Sigmoid colon (tissue), 7 donors: ENCODE results near the gene GRID1. TPM values are rescaled to one million over a fixed set of nuclear protein-coding genes. Genes with fewer than 3 reads are reported as not detected.
A peak's percentile ranks its signal among the peaks of the same experiment; 100 is the strongest.

Experiments used
- DNase-seq: peaks from one replicate; pipeline ENCODE4 v3.0.0-alpha.2; 2019
- H3K27ac ChIP-seq, 4 donors: fragments of 200-600 bp; sonication (generic); one replicate each; pipeline ENCODE4 v1.5.1; 2016 to 2019; ENCODE audit warnings: mild to moderate bottlenecking in 1 of 4
- H3K27me3 ChIP-seq, 3 donors: fragments of 200-600 bp; sonication (generic); one replicate each; pipeline ENCODE4 v1.5.1; 2019; ENCODE audit warnings: mild to moderate bottlenecking in 1 of 3
- H3K36me3 ChIP-seq, 4 donors: fragments of 200-600 bp; sonication (generic); one replicate each; pipeline ENCODE4 v1.5.1; 2016 to 2019
- H3K4me1 ChIP-seq, 4 donors: fragments of 200-600 bp; sonication (generic); one replicate each; pipeline ENCODE4 v1.5.1; 2017 to 2019
- H3K4me3 ChIP-seq, 4 donors: fragments of 200-600 bp; sonication (generic); one replicate each; pipeline ENCODE4 v1.5.1; 2017 to 2019; ENCODE audit warnings: mild to moderate bottlenecking in 2 of 4, moderate library complexity in 1 of 4
- H3K9me3 ChIP-seq, 4 donors: fragments of 200-600 bp in 3 of 4; sonication (generic) in 3 of 4; one replicate each; pipeline versions ENCODE4 v1.5.1 to v1.6.1; 2013 to 2019
- CTCF ChIP-seq, 4 experiments: fragments of 450-650 bp in 3 of 4; fragments of 200-600 bp in 1 of 4; IDR thresholded peaks; one replicate each; pipeline ENCODE4 v1.5.1; 2016 to 2019; ENCODE audit warnings: antibody characterized with exemption in 4 of 4, mild to moderate bottlenecking in 3 of 4, moderate library complexity in 2 of 4
- EP300 ChIP-seq, 4 donors: sonication (generic); formaldehyde crosslinking; IDR thresholded peaks; one replicate each; pipeline ENCODE4 v1.6.1; 2017; ENCODE audit warnings: antibody characterized with exemption in 4 of 4
- POLR2A ChIP-seq, 2 donors: fragments of 450-650 bp; IDR thresholded peaks; one replicate each; pipeline ENCODE4 v1.6.1; 2016; ENCODE audit warnings: antibody characterized with exemption in 2 of 2, mild to moderate bottlenecking in 2 of 2, moderate library complexity in 2 of 2
- POLR2AphosphoS5 ChIP-seq, 4 donors: sonication (generic); formaldehyde crosslinking; IDR thresholded peaks; one replicate each; pipeline ENCODE4 v1.6.1; 2017; ENCODE audit warnings: antibody characterized with exemption in 4 of 4
- WGBS, 2 donors: extraction: QIAGEN DNeasy Blood & Tissue Kit; methylation state at CpG; one replicate each; pipeline ENCODE4 v1.1.7; 2013; 5-methylcytosine and 5-hydroxymethylcytosine counted together
- intact Hi-C: fragments of 100-400 bp; cut with DNase I; formaldehyde crosslinking; loops from one replicate; pipeline ENCODE4 v1.15.1; 2023
- polyA plus RNA-seq, 3 donors: library from polyadenylated mRNA; stranded (reverse); fragments of 200-250 nt; gene quantifications; one replicate each; pipeline ENCODE4 v1.2.3, GENCODE V29; 2013
- total RNA-seq, 4 donors: library from RNA; depleted of rRNA; stranded (reverse); fragments of >200 nt; gene quantifications; one replicate each; pipeline ENCODE4 v1.1.0, GENCODE V29; 2016
- donor health status: healthy with polysubstance abuse.
- donor health status: Bipolar disorder and iron deficiency.
- donor health status: healthy.

Gene GRID1
- total and polyA plus RNA-seq, 7 donors = 0.66 to 4.7 (median 1.1) TPM; not detected in 2

- 68 to 81% methylated on average over 3 of the region's 3 CpGs for WGBS, 2 donors
- H3K36me3 ChIP-seq = no peaks in the 10 kb centered on the region
- H3K4me3 ChIP-seq = no peak overlapping the region
- no peaks in the 10 kb centered on the region for H3K27me3 ChIP-seq
- DNase-seq = peak; percentile 10
- intact Hi-C loops = no loop called here
- H3K9me3 ChIP-seq = no peaks in the 10 kb centered on the region
- TF ChIP-seq POLR2AphosphoS5 (IDR thresholded peaks at IDR 0.05) (no peak), EP300 (IDR thresholded peaks at IDR 0.05) (no peak), CTCF (IDR thresholded peaks at IDR 0.05) (no peak), POLR2A (IDR thresholded peaks at IDR 0.05) (no peak)
- H3K27ac ChIP-seq = no peak overlapping the region
- H3K4me1 ChIP-seq = no peaks in the 10 kb centered on the region
Observed at GRCh38 chr10:86084585-86084984, 282.0 kb downstream of the GRID1 start.

GRCh38 chr10:86083664-86084175 lies 282.9 kb downstream of the GRID1 start:
- no peak for TF ChIP-seq CTCF (IDR thresholded peaks at IDR 0.05)
- no peak for TF ChIP-seq POLR2A (IDR thresholded peaks at IDR 0.05)
- no peak for TF ChIP-seq EP300 (IDR thresholded peaks at IDR 0.05)
- TF ChIP-seq POLR2AphosphoS5 (IDR thresholded peaks at IDR 0.05) = no peak
- no peak overlapping the region for H3K27ac ChIP-seq
- H3K4me3 ChIP-seq = no peak overlapping the region
- peak; percentile 17 for DNase-seq
- no peaks in the 10 kb centered on the region for H3K4me1 ChIP-seq
- no peaks in the 10 kb centered on the region for H3K9me3 ChIP-seq
- no peaks in the 10 kb centered on the region for H3K36me3 ChIP-seq
- 83 to 87% methylated on average over 9 of the region's 9 CpGs for WGBS, 2 donors
- intact Hi-C loops = no loop called here
- H3K27me3 ChIP-seq = no peaks in the 10 kb centered on the region

GRCh38 chr10:86083206-86083605 lies 283.4 kb downstream of the GRID1 start:
- DNase-seq = peak; percentile 15
- WGBS, 2 donors = 82 to 86% methylated on average over 12 of the region's 12 CpGs

GRCh38 chr10:86082556-86082955 lies 284.0 kb downstream of the GRID1 start:
- intact Hi-C loops = no loop called here
- 81 to 89% methylated on average over 3 of the region's 3 CpGs for WGBS, 2 donors
- peak; percentile 13 for DNase-seq
- no peak overlapping the region for H3K27ac ChIP-seq
- no peaks in the 10 kb centered on the region for H3K36me3 ChIP-seq
- no peaks in the 10 kb centered on the region for H3K27me3 ChIP-seq
- H3K9me3 ChIP-seq = no peaks in the 10 kb centered on the region
- H3K4me1 ChIP-seq = no peaks in the 10 kb centered on the region
- no peak overlapping the region for H3K4me3 ChIP-seq
- TF ChIP-seq POLR2AphosphoS5 (IDR thresholded peaks at IDR 0.05) = no peak
- TF ChIP-seq EP300 (IDR thresholded peaks at IDR 0.05) = no peak
- TF ChIP-seq POLR2A (IDR thresholded peaks at IDR 0.05) = no peak
- TF ChIP-seq CTCF (IDR thresholded peaks at IDR 0.05) = no peak

More at GRCh38 chr10:86083206-86083605, 283.4 kb downstream of the GRID1 start:
- no peaks in the 10 kb centered on the region for H3K36me3 ChIP-seq
- no peak overlapping the region for H3K4me3 ChIP-seq
- H3K4me1 ChIP-seq = no peaks in the 10 kb centered on the region
- no peak overlapping the region for H3K27ac ChIP-seq
- no peaks in the 10 kb centered on the region for H3K9me3 ChIP-seq
- intact Hi-C loops = no loop called here
- TF ChIP-seq EP300 (IDR thresholded peaks at IDR 0.05) (no peak), POLR2A (IDR thresholded peaks at IDR 0.05) (no peak), POLR2AphosphoS5 (IDR thresholded peaks at IDR 0.05) (no peak), CTCF (IDR thresholded peaks at IDR 0.05) (no peak)
- H3K27me3 ChIP-seq = no peaks in the 10 kb centered on the region

- Histone ChIP-seq H3K4me1 (no peaks in the 10 kb centered on the region), H3K27ac (no peak overlapping the region), H3K27me3 (no peaks in the 10 kb centered on the region), H3K36me3 (no peaks in the 10 kb centered on the region), H3K4me3 (no peak overlapping the region), H3K9me3 (no peaks in the 10 kb centered on the region)
- intact Hi-C loops = no loop called here
- DNase-seq = no peak
- TF ChIP-seq CTCF (IDR thresholded peaks at IDR 0.05) (no peak), POLR2AphosphoS5 (IDR thresholded peaks at IDR 0.05) (no peak), EP300 (IDR thresholded peaks at IDR 0.05) (no peak), POLR2A (IDR thresholded peaks at IDR 0.05) (no peak)
- 71 to 74% methylated on average over 4 of the region's 4 CpGs for WGBS, 2 donors
Observed at GRCh38 chr10:86079088-86079487, 287.5 kb downstream of the GRID1 start.
